Measurements from ENCODE around the gene BCAR1. TPM values are rescaled to one million over a fixed set of nuclear protein-coding genes. Genes with fewer than 3 reads are reported as not detected.
A peak's percentile ranks its signal among the peaks of the same experiment; 100 is the strongest.
"Not testable (repeated sequence)": the region's sequence is repeated elsewhere in the genome, so short reads cannot be mapped to it uniquely, and the experiment has no call there.

The BCAR1 gene
- polyA plus RNA-seq, 12 donors, result 36.4 to 86.5 (median 42.8) TPM; not detected in 1

- no peak for DNase-seq
Observed at GRCh38 chr16:75273054-75273925, 21.9 kb upstream of the BCAR1 start.

GRCh38 chr16:75272629-75273028 lies 21.2 kb upstream of the BCAR1 start:
- DNase-seq, result not testable (repeated sequence)

- DNase-seq, result no peak
Observed at GRCh38 chr16:75272097-75272551, 20.7 kb upstream of the BCAR1 start.

GRCh38 chr16:75271441-75272096 lies 20.1 kb upstream of the BCAR1 start:
- no peak for DNase-seq

GRCh38 chr16:75269358-75269757 lies 17.9 kb upstream of the BCAR1 start:
- not testable (repeated sequence) for DNase-seq

- DNase-seq, result no peak
Observed at GRCh38 chr16:75267631-75268264, 16.3 kb upstream of the BCAR1 start.

- DNase-seq, result no peak
Observed at GRCh38 chr16:75266738-75267630, 15.6 kb upstream of the BCAR1 start.

GRCh38 chr16:75265911-75266701 lies 14.7 kb upstream of the BCAR1 start:
- DNase-seq, result peak; percentile 71

GRCh38 chr16:75264999-75265910 lies 13.8 kb upstream of the BCAR1 start:
- no peak for DNase-seq

GRCh38 chr16:75264457-75264998 lies 13.1 kb upstream of the BCAR1 start:
- peak; percentile 76 for DNase-seq

- no peak for DNase-seq
Observed at GRCh38 chr16:75263963-75264445, 12.6 kb upstream of the BCAR1 start.

GRCh38 chr16:75263291-75263962 lies 12.0 kb upstream of the BCAR1 start:
- DNase-seq, result no peak

- DNase-seq, result no peak
Observed at GRCh38 chr16:75262800-75263127, 11.3 kb upstream of the BCAR1 start.

- DNase-seq, result no peak
Observed at GRCh38 chr16:75262104-75262799, 10.8 kb upstream of the BCAR1 start.

- no peak for DNase-seq
Observed at GRCh38 chr16:75261590-75262078, 10.2 kb upstream of the BCAR1 start.

GRCh38 chr16:75260851-75261589 lies 9.6 kb upstream of the BCAR1 start:
- DNase-seq, result no peak

- DNase-seq, result no peak
Observed at GRCh38 chr16:75258807-75259141, 7.3 kb upstream of the BCAR1 start.
